ENCODE measurements around the gene ROS1. TPM values are rescaled to one million over a fixed set of nuclear protein-coding genes. Genes with fewer than 3 reads are reported as not detected.

ROS1 gene
- total and polyA plus RNA-seq, 10 of the 15 experiments (the other 5 are each of a cell fraction or from before 2014, with no cell fraction given) = under 0.01 to 0.07 (median 0.03) TPM; not detected in 5

- RAD21 ChIA-PET (ENCODE audit: unreplicated experiment) = no interaction called here
- SMC1A ChIA-PET (ENCODE audit: uncharacterized antibody, unreplicated experiment) = interaction anchor here (0.6 kb wide), 1 partner anchor 41 kb away, joined by 3 read pairs; no protein-coding TSS in a partner anchor
Measured at GRCh38 chr6:117411474-117411873, 14.3 kb downstream of the ROS1 start.

More at GRCh38 chr6:117411474-117411873, 14.3 kb downstream of the ROS1 start:
- 3% methylated on average over 3 of the region's 3 CpGs for WGBS (ENCODE audit: insufficient coverage, insufficient replicate concordance, low lambda C conversion rate, missing lambda C conversion rate)
- ATAC-seq (no peak), FAIRE-seq (no peak), DNase-seq (ENCODE audit: low read depth, low spot score) (no peak)
- no peaks in the 10 kb centered on the region for H3K4me1 ChIP-seq (ENCODE audit: control insufficient read depth, insufficient read depth, low read length)
- intact Hi-C loops (cut with micrococcal nuclease; ENCODE audit: unreplicated experiment) = no loop called here
- no peak overlapping the region for H3K9ac ChIP-seq (ENCODE audit: control insufficient read depth, insufficient read depth, low read length)
- no peak overlapping the region for H3K27ac ChIP-seq (ENCODE audit: control insufficient read depth, insufficient read depth)
- H3K4me3 ChIP-seq = no peak overlapping the region
- 0 out of 4 replicates have a peak, but pooled peaks cover 0 to 2% of the 10 kb centered on the region in 2 experiments for H3K27me3 ChIP-seq (replicated peaks in 1 of 2; ENCODE audit: control insufficient read depth in 2 of 2, insufficient read depth in 2 of 2, low read length in 1 of 2)
- in situ Hi-C loops (cut with MboI) = no loop called here
- H4K20me1 ChIP-seq (ENCODE audit: control insufficient read depth, insufficient read depth) = no peaks in the 10 kb centered on the region
- ChIA-PET POLR2A (no interaction called here), CTCF (no interaction called here)
- no peaks in the 10 kb centered on the region for H3K36me3 ChIP-seq (ENCODE audit: control insufficient read depth in 2 of 2, insufficient read depth in 2 of 2, low read length in 1 of 2)
- H3K4me2 ChIP-seq (ENCODE audit: control insufficient read depth, insufficient read depth) = no peak overlapping the region
- no TSS peak for BruUV-seq (replicated peaks)
- H3K9me3 ChIP-seq (replicated peaks; ENCODE audit: control insufficient read depth, insufficient read depth, low read length) = no peaks in the 10 kb centered on the region
- no peak for TF ChIP-seq BRCA1 (IDR thresholded peaks at IDR 0.05; ENCODE audit: low read depth, low read length)
- TF ChIP-seq ASH2L (IDR thresholded peaks at IDR 0.05; ENCODE audit: borderline replicate concordance, low read depth) = no peak
- TF ChIP-seq TAF1 (IDR thresholded peaks at IDR 0.05; ENCODE audit: borderline replicate concordance, low read depth, low read length) = no peak
- no peak for TF ChIP-seq GATAD2B (conservative IDR thresholded peaks at IDR 0.05; ENCODE audit: low read depth)
- no peak for TF ChIP-seq NFYA (IDR thresholded peaks at IDR 0.05; ENCODE audit: borderline replicate concordance, low read depth, low read length)
- TF ChIP-seq RB1 (IDR thresholded peaks at IDR 0.05; ENCODE audit: borderline replicate concordance) = no peak
- TF ChIP-seq IRF5 (IDR thresholded peaks at IDR 0.05; ENCODE audit: borderline replicate concordance) = no peak
- TF ChIP-seq IKZF1 (conservative IDR thresholded peaks at IDR 0.05) = no peak
- no peak for TF ChIP-seq EP300 (IDR thresholded peaks at IDR 0.05; ENCODE audit: borderline replicate concordance in 1 of 2, control insufficient read depth in 1 of 2, low read depth in 2 of 2, low read length in 2 of 2)
- H3K79me2 ChIP-seq (ENCODE audit: control insufficient read depth, insufficient read depth, low read length) = no peaks in the 10 kb centered on the region
- H2AFZ ChIP-seq (ENCODE audit: control insufficient read depth, low read depth, low read length) = no peak overlapping the region

Measured in GM12878 (cell line).